ENCODE measurements around the gene STXBP5. TPM values are rescaled to one million over a fixed set of nuclear protein-coding genes. Genes with fewer than 3 reads are reported as not detected.

Gene STXBP5
- total and polyA plus RNA-seq, 4 donors, result 1.9 to 8.9 (median 4.8) TPM

GRCh38 chr6:147285087-147285855 lies 81.1 kb downstream of the STXBP5 start:
- Histone ChIP-seq H3K4me3 (ENCODE audit: low read depth in 1 of 3, low read length in 3 of 3) (no peak overlapping the region), H3K27ac (ENCODE audit: low read depth in 1 of 2, low read length in 2 of 2) (no peak overlapping the region), H3K4me1 (ENCODE audit: control insufficient read depth in 4 of 4, insufficient read depth in 4 of 4, low read length in 3 of 4) (peaks cover 0 to 2% (median 0%) of the 10 kb centered on the region in 4 donors), H3K27me3 (ENCODE audit: control insufficient read depth in 4 of 4, insufficient read depth in 4 of 4, low read length in 3 of 4) (no peaks in the 10 kb centered on the region), H3K36me3 (ENCODE audit: control insufficient read depth in 4 of 4, insufficient read depth in 3 of 4, low read depth in 1 of 4, low read length in 3 of 4) (no peaks in the 10 kb centered on the region), H3K9me3 (ENCODE audit: control insufficient read depth in 4 of 4, low read length in 3 of 4) (no peaks in the 10 kb centered on the region), H3K9ac (ENCODE audit: low read depth in 1 of 2, low read length in 2 of 2) (no peak overlapping the region)
- no peak for DNase-seq (ENCODE audit: low spot score)
- TF ChIP-seq GABPA (IDR thresholded peaks at IDR 0.05 in 1 of 2, conservative IDR thresholded peaks at IDR 0.05 in 1 of 2), result no peak
- no peak for TF ChIP-seq JUND (IDR thresholded peaks at IDR 0.05)
- TF ChIP-seq ATF3 (IDR thresholded peaks at IDR 0.05), result no peak
- TF ChIP-seq CTCF (IDR thresholded peaks at IDR 0.05; ENCODE audit: low read depth, low read length, missing input control), result peak; percentile 55
- TF ChIP-seq ZBTB33 (IDR thresholded peaks at IDR 0.05), result no peak
- no peak for TF ChIP-seq MAX (IDR thresholded peaks at IDR 0.05)
- peak; percentile 80 to 83 for TF ChIP-seq RAD21 (IDR thresholded peaks at IDR 0.05)
- TF ChIP-seq SP1 (IDR thresholded peaks at IDR 0.05), result no peak
- 26% methylated on average over 3 of the region's 3 CpGs for WGBS

GRCh38 chr6:147287869-147288271 lies 83.7 kb downstream of the STXBP5 start:
- Histone ChIP-seq H3K27ac (ENCODE audit: low read depth in 1 of 2, low read length in 2 of 2) (no peak overlapping the region), H3K36me3 (ENCODE audit: control insufficient read depth in 4 of 4, insufficient read depth in 3 of 4, low read depth in 1 of 4, low read length in 3 of 4) (no peaks in the 10 kb centered on the region), H3K4me3 (ENCODE audit: low read depth in 1 of 3, low read length in 3 of 3) (no peak overlapping the region), H3K9ac (ENCODE audit: low read depth in 1 of 2, low read length in 2 of 2) (no peak overlapping the region), H3K27me3 (ENCODE audit: control insufficient read depth in 4 of 4, insufficient read depth in 4 of 4, low read length in 3 of 4) (no peaks in the 10 kb centered on the region), H3K9me3 (ENCODE audit: control insufficient read depth in 4 of 4, low read length in 3 of 4) (no peaks in the 10 kb centered on the region), H3K4me1 (ENCODE audit: control insufficient read depth in 4 of 4, insufficient read depth in 4 of 4, low read length in 3 of 4) (peaks cover 0 to 2% (median 0%) of the 10 kb centered on the region in 4 donors)
- TF ChIP-seq RAD21 (IDR thresholded peaks at IDR 0.05), result no peak
- no peak for TF ChIP-seq JUND (IDR thresholded peaks at IDR 0.05)
- TF ChIP-seq NR2F2 (IDR thresholded peaks at IDR 0.05), result no peak
- TF ChIP-seq REST (IDR thresholded peaks at IDR 0.05), result no peak
- TF ChIP-seq HNF4A (conservative IDR thresholded peaks at IDR 0.05), result no peak
- TF ChIP-seq FOXA1 (IDR thresholded peaks at IDR 0.05), result no peak
- DNase-seq (ENCODE audit: low spot score), result no peak
- WGBS, result 81% methylated on average over 3 of the region's 3 CpGs

Data from liver (tissue), 9 donors.